Measurements from ENCODE around the gene MYH11.

The MYH11 gene

DNA sequence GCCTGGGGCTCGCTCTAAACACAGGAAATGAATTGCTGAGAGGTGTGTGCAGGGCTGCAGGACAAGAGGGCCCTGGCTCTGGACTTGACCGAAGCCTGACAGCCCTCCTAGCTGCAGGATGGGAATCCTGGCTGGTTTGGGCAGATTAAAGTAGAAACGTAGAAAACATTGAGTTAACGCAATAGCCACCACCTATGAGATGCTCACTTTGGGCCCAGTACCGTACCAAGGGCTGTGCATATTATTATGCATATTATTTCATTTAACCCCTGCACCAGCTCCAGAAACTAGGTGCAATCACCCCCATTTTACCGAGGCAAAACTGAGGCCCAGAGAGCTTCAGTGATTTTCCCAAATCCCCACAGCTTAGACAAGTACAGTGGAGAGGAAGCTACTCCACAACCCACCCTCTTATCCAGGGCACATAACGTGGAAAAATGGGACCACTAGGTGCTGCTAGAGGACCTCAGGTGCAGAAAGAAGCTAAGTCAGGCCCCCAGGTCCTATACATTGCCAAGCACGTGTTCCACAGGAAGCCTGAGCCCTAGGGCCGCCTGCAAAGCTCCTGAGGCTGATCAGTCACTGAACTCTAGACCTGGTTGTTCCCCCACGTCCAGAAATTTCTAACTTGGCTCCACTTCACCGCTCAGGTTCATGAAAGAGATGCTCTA is 79.2 kb downstream of the MYH11 start:
- Mint-ChIP-seq H3K36me3 (ENCODE audit: low read depth) (no peaks in the 10 kb centered on the region), H3K9me3 (no peaks in the 10 kb centered on the region), H3K4me3 (no peak overlapping the region), H3K4me1 (no peaks in the 10 kb centered on the region), H3K27ac (no peak overlapping the region), H3K27me3 (ENCODE audit: low read depth) (peaks cover 3% of the 10 kb centered on the region)
- TF ChIP-seq, protein P1, sequence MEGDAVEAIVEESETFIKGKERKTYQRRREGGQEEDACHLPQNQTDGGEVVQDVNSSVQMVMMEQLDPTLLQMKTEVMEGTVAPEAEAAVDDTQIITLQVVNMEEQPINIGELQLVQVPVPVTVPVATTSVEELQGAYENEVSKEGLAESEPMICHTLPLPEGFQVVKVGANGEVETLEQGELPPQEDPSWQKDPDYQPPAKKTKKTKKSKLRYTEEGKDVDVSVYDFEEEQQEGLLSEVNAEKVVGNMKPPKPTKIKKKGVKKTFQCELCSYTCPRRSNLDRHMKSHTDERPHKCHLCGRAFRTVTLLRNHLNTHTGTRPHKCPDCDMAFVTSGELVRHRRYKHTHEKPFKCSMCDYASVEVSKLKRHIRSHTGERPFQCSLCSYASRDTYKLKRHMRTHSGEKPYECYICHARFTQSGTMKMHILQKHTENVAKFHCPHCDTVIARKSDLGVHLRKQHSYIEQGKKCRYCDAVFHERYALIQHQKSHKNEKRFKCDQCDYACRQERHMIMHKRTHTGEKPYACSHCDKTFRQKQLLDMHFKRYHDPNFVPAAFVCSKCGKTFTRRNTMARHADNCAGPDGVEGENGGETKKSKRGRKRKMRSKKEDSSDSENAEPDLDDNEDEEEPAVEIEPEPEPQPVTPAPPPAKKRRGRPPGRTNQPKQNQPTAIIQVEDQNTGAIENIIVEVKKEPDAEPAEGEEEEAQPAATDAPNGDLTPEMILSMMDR (IDR thresholded peaks at IDR 0.05; ENCODE audit: unreplicated experiment in 3 of 3), result peak in 2 of 3 experiments; percentile 22 to 46

DNA sequence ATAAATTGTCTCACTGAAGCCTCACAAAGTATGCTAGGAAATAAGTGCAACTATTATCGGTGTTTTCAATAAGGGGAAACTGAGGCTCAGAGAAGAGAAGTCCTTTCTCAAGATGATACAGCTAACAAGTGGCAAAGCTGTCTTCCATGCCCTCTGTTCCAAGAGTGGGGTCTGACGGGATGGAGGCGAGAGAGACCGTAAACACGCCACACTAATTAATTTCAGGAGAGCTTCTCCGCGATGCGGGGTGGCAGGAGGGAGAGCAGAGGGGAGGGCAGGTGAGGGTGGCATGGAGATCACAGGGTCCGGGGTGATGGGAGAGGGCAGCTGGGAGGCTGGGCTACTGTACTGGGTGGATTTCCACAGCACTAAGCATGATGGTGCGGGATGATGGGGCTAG is 80.3 kb downstream of the MYH11 start:
- Mint-ChIP-seq H3K4me1 (no peaks in the 10 kb centered on the region), H3K27me3 (ENCODE audit: low read depth) (peaks cover 3% of the 10 kb centered on the region), H3K36me3 (ENCODE audit: low read depth) (no peaks in the 10 kb centered on the region), H3K27ac (no peak overlapping the region), H3K4me3 (no peak overlapping the region), H3K9me3 (no peaks in the 10 kb centered on the region)
- TF ChIP-seq, protein P1 (IDR thresholded peaks at IDR 0.05; ENCODE audit: unreplicated experiment in 3 of 3), result no peak

DNA sequence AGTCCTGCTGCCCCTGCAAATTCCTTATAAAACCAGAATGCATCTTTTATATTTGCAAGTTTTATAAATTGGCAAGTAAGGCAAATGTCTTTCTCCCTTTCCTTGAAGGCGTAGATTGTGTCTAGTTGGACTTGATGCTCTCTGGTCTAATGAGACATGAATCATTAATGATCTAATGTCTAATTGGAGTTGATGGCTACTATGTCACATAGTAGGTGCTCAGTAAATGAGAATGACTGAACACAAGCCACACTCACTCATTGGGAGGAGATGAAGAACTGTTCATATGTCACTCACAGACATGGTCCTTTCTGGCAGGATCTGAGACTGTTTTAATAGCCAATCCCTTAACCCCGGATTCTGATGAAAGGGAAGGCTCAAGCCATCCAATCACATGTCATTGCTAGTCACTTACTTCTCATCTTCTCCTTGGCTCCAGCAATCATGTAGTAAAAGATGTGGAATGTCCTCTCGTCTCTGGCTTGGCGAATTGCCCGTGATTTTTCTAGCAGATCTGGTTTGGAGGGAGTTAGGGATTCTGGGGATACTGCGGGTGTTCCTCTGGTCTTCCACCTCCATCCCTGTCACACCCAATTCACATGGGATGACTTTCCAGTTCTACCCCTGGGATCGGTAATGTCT is 81.0 kb downstream of the MYH11 start:
- H3K4me1 Mint-ChIP-seq, result peaks cover under 1% of the 10 kb centered on the region

DNA sequence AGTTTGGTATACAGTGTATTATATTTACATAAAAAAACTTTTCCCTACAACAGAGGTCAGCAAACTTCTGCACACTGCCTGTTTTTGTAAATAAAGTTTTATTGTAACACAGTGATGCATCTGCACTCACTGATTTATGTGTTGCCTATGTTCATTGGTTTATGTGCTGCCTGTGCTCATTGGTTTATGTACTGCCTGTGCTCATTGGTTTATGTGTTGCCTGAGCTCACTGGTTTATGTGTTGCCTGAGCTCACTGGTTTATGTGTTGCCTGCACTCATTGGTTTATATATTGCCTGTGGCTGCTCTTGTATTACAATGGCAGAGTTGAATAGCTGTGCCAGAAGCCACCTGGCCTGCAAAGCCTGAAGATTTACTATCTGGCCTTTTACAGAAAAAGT is 81.6 kb downstream of the MYH11 start:
- Mint-ChIP-seq H3K27ac (no peak overlapping the region), H3K9me3 (no peaks in the 10 kb centered on the region)
- TF ChIP-seq, protein P1 (IDR thresholded peaks at IDR 0.05; ENCODE audit: unreplicated experiment in 3 of 3), result no peak

More for the DNA sequence above, 81.0 kb downstream of the MYH11 start:
- Mint-ChIP-seq H3K36me3 (ENCODE audit: low read depth) (no peaks in the 10 kb centered on the region), H3K27me3 (ENCODE audit: low read depth) (peaks cover 3% of the 10 kb centered on the region), H3K9me3 (no peaks in the 10 kb centered on the region), H3K27ac (no peak overlapping the region), H3K4me3 (no peak overlapping the region)
- TF ChIP-seq, protein P1 (IDR thresholded peaks at IDR 0.05; ENCODE audit: unreplicated experiment in 3 of 3), result no peak

DNA sequence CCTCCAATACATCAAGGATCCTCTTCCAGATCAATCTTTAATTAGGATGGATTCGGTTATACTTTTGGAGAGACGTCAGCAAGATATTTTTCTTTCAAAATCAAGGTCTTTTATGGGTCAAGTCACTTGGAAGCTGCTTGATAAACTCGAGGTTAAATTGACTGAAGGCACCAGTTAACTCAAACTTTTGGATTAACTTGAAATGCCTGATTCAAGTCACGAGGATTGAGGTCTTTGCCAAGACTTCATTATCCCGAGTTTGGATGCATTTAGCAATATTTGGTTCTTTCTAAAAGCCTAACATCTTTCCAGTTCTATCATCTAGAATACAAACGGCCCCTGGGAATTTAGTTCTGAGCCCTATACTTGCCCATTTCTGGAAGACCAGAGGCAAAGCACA is 82.9 kb downstream of the MYH11 start:
- peaks cover 2% of the 10 kb centered on the region for H3K9me3 Mint-ChIP-seq

More for the DNA sequence above, 81.6 kb downstream of the MYH11 start:
- Mint-ChIP-seq H3K4me1 (peaks cover 4% of the 10 kb centered on the region), H3K27me3 (ENCODE audit: low read depth) (peaks cover 3% of the 10 kb centered on the region), H3K36me3 (ENCODE audit: low read depth) (no peaks in the 10 kb centered on the region), H3K4me3 (no peak overlapping the region)

More for the DNA sequence above, 82.9 kb downstream of the MYH11 start:
- TF ChIP-seq, protein P1 (IDR thresholded peaks at IDR 0.05; ENCODE audit: unreplicated experiment in 3 of 3), result no peak
- H3K27me3 Mint-ChIP-seq (ENCODE audit: low read depth), result peaks cover 3% of the 10 kb centered on the region
- no peak overlapping the region for H3K27ac Mint-ChIP-seq
- no peaks in the 10 kb centered on the region for H3K36me3 Mint-ChIP-seq (ENCODE audit: low read depth)
- H3K4me3 Mint-ChIP-seq, result no peak overlapping the region
- H3K4me1 Mint-ChIP-seq, result peaks cover 4% of the 10 kb centered on the region
